T-helper 1 cell treated with Interleukin-12 subunit alpha and Interleukin-12 subunit beta and Interleukin-4 antibody, amounts not matched to agents 30 μg/mL and 1 μg/mL, for 36 hours (primary cell): ENCODE results near the gene RNASE7.

ENCODE experiments used
- H3K27ac Mint-ChIP-seq: one replicate; pipeline ENCODE4 v1.8.0; 2021; ENCODE audit warnings: mild to moderate bottlenecking, mixed read lengths
- H3K27me3 Mint-ChIP-seq: one replicate; pipeline ENCODE4 v1.8.0; 2021; ENCODE audit warnings: low read depth, mixed read lengths
- H3K36me3 Mint-ChIP-seq: one replicate; pipeline ENCODE4 v1.8.0; 2021; ENCODE audit warnings: low read depth, mixed read lengths
- H3K4me1 Mint-ChIP-seq: one replicate; pipeline ENCODE4 v1.8.0; 2021; ENCODE audit warnings: low read depth, mixed read lengths
- H3K4me3 Mint-ChIP-seq: one replicate; pipeline ENCODE4 v1.8.0; 2021; ENCODE audit warnings: mild to moderate bottlenecking, moderate library complexity, mixed read lengths
- H3K9me3 Mint-ChIP-seq: one replicate; pipeline ENCODE4 v1.8.0; 2021; ENCODE audit warnings: mixed read lengths

Gene RNASE7

GRCh38 chr14:21047378-21047781 lies 5.2 kb downstream of the RNASE7 start:
- Mint-ChIP-seq H3K36me3 (no peaks in the 10 kb centered on the region), H3K27ac (no peak overlapping the region), H3K27me3 (peaks cover 28% of the 10 kb centered on the region), H3K4me3 (no peak overlapping the region), H3K9me3 (no peaks in the 10 kb centered on the region), H3K4me1 (no peaks in the 10 kb centered on the region)

GRCh38 chr14:21048638-21049037 lies 6.5 kb downstream of the RNASE7 start:
- Mint-ChIP-seq H3K36me3 (no peaks in the 10 kb centered on the region), H3K27ac (no peak overlapping the region), H3K9me3 (no peaks in the 10 kb centered on the region), H3K4me1 (no peaks in the 10 kb centered on the region), H3K27me3 (peaks cover 24% of the 10 kb centered on the region), H3K4me3 (no peak overlapping the region)

- H3K27ac Mint-ChIP-seq: no peak overlapping the region
- H3K4me1 Mint-ChIP-seq: no peaks in the 10 kb centered on the region
- H3K27me3 Mint-ChIP-seq: peaks cover 24% of the 10 kb centered on the region
- H3K9me3 Mint-ChIP-seq: no peaks in the 10 kb centered on the region
- no peaks in the 10 kb centered on the region for H3K36me3 Mint-ChIP-seq
- no peak overlapping the region for H3K4me3 Mint-ChIP-seq
Observed at GRCh38 chr14:21049271-21049673, 7.1 kb downstream of the RNASE7 start.

- no peak overlapping the region for H3K27ac Mint-ChIP-seq
- no peaks in the 10 kb centered on the region for H3K9me3 Mint-ChIP-seq
- H3K4me1 Mint-ChIP-seq: no peaks in the 10 kb centered on the region
- H3K36me3 Mint-ChIP-seq: no peaks in the 10 kb centered on the region
- peaks cover 11% of the 10 kb centered on the region for H3K27me3 Mint-ChIP-seq
- no peak overlapping the region for H3K4me3 Mint-ChIP-seq
Observed at GRCh38 chr14:21050597-21050996, 8.4 kb downstream of the RNASE7 start.

DNA sequence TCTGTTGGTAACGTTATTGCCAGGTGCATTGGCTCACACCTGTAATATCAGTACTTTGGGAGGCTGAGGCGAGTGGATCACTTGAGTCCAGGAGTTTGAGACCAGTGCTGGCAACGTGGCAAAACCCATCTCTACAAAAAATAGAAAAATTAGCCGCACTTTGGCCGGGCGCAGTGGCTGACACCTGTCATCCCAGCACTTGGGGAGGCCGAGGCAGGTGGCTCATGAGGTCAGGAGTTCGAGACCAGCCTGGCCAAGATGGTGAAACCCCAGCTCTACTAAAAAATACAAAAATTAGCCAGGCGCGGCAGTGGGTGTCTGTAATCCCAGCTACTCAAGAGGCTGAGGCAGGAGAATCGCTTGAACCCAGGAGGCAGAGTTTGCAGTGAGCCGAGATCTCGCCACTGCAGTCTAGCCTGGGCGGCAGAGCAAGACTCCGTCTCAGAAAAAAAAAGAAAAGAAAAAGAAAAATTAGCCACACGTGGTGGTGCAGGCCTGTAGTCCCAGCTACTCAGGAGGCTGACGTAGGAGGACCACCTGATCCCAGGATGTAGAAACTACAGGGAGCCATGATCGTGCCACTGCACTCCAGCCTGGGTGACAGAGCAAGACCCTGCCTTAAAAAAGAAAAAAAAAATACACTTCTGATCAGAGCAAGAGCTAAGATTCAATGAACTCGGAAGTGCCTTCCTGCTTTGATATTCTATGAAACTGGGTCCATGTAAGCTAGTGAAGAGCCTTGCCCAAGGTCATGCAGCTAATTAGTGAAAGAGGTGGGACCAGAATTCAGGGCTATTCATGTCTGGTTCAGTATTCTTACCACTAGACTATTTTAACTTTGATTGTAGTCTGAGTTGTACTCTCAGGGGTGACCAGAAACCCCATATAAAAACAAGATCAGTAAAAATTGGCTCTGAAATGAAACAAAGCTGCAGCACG lies 11.3 kb downstream of the RNASE7 start:
- no peak overlapping the region for H3K4me3 Mint-ChIP-seq
- H3K9me3 Mint-ChIP-seq: no peaks in the 10 kb centered on the region
- H3K27me3 Mint-ChIP-seq: peaks cover 8% of the 10 kb centered on the region
- no peaks in the 10 kb centered on the region for H3K36me3 Mint-ChIP-seq
- no peaks in the 10 kb centered on the region for H3K4me1 Mint-ChIP-seq
- no peak overlapping the region for H3K27ac Mint-ChIP-seq

DNA sequence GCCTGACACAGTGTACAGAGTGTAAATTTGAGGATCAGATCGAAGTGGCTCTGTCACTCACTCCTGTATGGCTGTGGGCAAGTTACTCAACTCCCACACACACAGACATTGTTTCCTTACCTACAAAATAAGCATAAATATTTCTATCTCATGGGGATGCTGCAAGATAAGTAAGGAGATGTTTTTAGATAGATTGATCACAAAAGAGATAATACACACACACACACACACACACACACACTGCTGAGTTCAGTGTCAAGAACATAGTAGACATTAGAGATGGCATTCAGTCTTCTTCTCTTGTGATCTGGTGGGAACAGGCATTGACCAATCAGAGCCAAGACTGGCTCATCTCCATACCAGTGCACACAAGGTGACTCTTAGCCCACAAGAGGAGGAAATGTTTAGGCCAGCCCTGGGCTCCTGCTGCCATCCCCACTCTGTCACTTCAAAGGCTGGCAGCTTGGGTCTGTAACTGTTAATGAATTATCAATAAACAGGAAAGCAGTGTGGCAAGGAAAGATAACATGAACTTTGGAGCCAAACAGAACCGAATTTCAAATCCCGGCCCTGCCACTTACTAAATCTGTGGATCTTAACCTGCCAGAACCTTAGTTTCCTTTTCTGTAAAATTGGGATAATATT lies 12.1 kb downstream of the RNASE7 start:
- H3K4me1 Mint-ChIP-seq: no peaks in the 10 kb centered on the region
- no peak overlapping the region for H3K4me3 Mint-ChIP-seq
- peaks cover 6% of the 10 kb centered on the region for H3K27me3 Mint-ChIP-seq
- no peak overlapping the region for H3K27ac Mint-ChIP-seq
- no peaks in the 10 kb centered on the region for H3K36me3 Mint-ChIP-seq
- H3K9me3 Mint-ChIP-seq: no peaks in the 10 kb centered on the region

- Mint-ChIP-seq H3K4me3 (no peak overlapping the region), H3K36me3 (no peaks in the 10 kb centered on the region), H3K4me1 (no peaks in the 10 kb centered on the region), H3K9me3 (no peaks in the 10 kb centered on the region), H3K27me3 (peaks cover 4% of the 10 kb centered on the region), H3K27ac (no peak overlapping the region)
Observed at GRCh38 chr14:21054768-21055145, 12.6 kb downstream of the RNASE7 start.

DNA sequence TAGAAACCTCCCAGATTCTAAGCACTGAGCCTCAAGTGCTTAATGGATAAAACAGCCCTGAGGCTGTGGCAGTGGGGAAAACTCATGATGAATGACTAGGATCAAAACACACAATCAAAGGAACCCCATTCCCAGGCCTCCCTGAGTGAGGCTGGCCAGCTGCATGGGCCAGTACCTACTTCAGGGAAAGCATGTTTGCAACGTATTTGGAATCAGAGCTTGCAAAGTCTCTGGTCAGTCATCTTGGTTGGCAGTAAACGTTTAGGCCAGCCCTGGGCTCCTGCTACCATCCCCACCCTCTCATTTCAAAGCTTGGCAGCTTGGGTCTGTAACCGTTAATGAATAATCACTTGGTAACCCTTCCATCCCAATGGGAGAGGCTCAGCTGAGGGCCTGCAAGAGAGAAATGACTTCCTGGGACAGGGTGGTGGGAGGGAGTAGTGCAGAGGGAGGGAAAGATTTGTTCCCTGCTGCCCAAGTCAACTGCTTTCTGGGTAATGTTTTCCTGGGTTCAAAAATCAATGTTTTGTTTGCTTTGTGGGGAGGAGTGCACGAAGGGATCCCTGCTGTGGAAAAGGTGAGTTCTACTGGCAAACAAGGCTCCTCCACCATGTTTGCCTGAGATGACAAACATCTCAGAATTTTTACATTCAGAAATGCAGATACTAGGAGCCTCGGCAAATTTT lies 13.4 kb downstream of the RNASE7 start:
- H3K4me1 Mint-ChIP-seq: no peaks in the 10 kb centered on the region
- H3K36me3 Mint-ChIP-seq: no peaks in the 10 kb centered on the region
- H3K4me3 Mint-ChIP-seq: no peak overlapping the region
- no peaks in the 10 kb centered on the region for H3K9me3 Mint-ChIP-seq
- no peak overlapping the region for H3K27ac Mint-ChIP-seq
- peaks cover 8% of the 10 kb centered on the region for H3K27me3 Mint-ChIP-seq

- no peak overlapping the region for H3K4me3 Mint-ChIP-seq
- no peaks in the 10 kb centered on the region for H3K9me3 Mint-ChIP-seq
- H3K4me1 Mint-ChIP-seq: no peaks in the 10 kb centered on the region
- H3K36me3 Mint-ChIP-seq: no peaks in the 10 kb centered on the region
- H3K27me3 Mint-ChIP-seq: peaks cover 16% of the 10 kb centered on the region
- H3K27ac Mint-ChIP-seq: no peak overlapping the region
Observed at GRCh38 chr14:21056520-21057163, 14.5 kb downstream of the RNASE7 start.

- no peaks in the 10 kb centered on the region for H3K4me1 Mint-ChIP-seq
- H3K27me3 Mint-ChIP-seq: peaks cover 16% of the 10 kb centered on the region
- H3K4me3 Mint-ChIP-seq: no peak within 1 kb of the TSS
Observed at GRCh38 chr14:21057803-21058675, 15.9 kb downstream of the RNASE7 start, which contains the start of gene RNASE8. Gene RNASE8 (plus strand): TSS chr14:21057822. CDS start chr14:21057893, 71 bp downstream.

DNA sequence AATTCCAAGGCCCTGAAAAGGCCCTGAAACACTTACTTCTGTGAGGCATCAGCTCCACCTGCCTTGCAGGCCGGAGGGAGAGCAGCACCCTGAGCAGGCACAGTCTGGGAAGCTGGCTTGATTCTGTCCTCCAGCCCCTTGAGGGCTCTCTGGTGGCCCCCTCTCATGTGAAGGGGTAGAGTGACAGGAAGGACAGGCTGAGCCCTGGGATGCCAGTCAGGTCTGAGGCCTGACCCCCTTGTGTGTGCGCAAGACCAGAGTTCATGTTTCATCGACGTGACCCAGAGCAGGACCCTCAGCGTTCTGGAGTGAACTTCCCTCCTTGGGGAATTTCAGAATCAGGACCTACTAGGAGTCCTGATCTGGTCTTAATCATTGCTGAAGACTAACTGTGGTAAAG lies 16.7 kb downstream of the RNASE7 start:
- Mint-ChIP-seq H3K4me3 (no peak overlapping the region), H3K9me3 (no peaks in the 10 kb centered on the region), H3K27ac (no peak overlapping the region), H3K36me3 (no peaks in the 10 kb centered on the region), H3K4me1 (no peaks in the 10 kb centered on the region), H3K27me3 (peaks cover 22% of the 10 kb centered on the region)

More at GRCh38 chr14:21057803-21058675, 15.9 kb downstream of the RNASE7 start, which contains the start of gene RNASE8:
- Mint-ChIP-seq H3K9me3 (no peaks in the 10 kb centered on the region), H3K36me3 (no peaks in the 10 kb centered on the region), H3K27ac (no peak within 1 kb of the TSS)

- Mint-ChIP-seq H3K27ac (no peak overlapping the region), H3K9me3 (no peaks in the 10 kb centered on the region), H3K4me1 (no peaks in the 10 kb centered on the region), H3K27me3 (peaks cover 24% of the 10 kb centered on the region), H3K36me3 (no peaks in the 10 kb centered on the region), H3K4me3 (no peak overlapping the region)
Observed at GRCh38 chr14:21059842-21060613, 17.9 kb downstream of the RNASE7 start.
